ENCODE results near the gene STYK1.

STYK1 gene

DNA sequence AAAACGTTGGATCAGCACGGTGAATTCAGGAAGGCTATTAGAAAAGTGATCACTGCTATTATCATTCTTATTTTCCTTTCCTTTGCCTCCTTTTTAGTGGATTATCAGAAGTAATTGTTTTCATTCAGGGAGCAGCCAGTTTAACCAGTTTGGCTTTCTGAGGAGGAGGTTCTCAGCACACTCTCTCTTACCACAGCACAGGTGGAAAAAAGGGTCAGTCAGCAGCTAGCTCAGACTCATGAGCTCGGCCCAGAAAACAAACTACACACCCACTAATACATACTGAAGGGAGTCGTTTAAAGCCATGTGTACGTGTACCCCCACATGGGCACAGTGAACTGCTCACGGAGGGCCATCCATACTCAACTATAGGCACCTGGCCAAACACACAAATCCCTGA is 37.2 kb downstream of the STYK1 start:
- Histone ChIP-seq H3K27ac (ENCODE audit: low read length) (no peak overlapping the region), H3K36me3 (ENCODE audit: insufficient read depth, low read length) (no peaks in the 10 kb centered on the region), H3K9ac (ENCODE audit: low read depth, low read length) (no peak overlapping the region), H3K4me3 (ENCODE audit: low read depth in 1 of 2, low read length in 2 of 2) (no peak overlapping the region), H4K20me1 (ENCODE audit: insufficient read depth, low read length) (no peaks in the 10 kb centered on the region), H3K4me1 (ENCODE audit: insufficient read depth, low read length) (no peaks in the 10 kb centered on the region), H3K27me3 (ENCODE audit: insufficient read depth, low read length, poor library complexity) (peaks cover 7% of the 10 kb centered on the region), H3K9me3 (ENCODE audit: insufficient read depth, low read length, severe bottlenecking) (no peaks in the 10 kb centered on the region), H2AFZ (ENCODE audit: low read depth, low read length) (no peak overlapping the region), H3K79me2 (ENCODE audit: insufficient read depth, low read length) (no peaks in the 10 kb centered on the region), H3K4me2 (ENCODE audit: insufficient read depth, low read length) (no peak overlapping the region)
- TF ChIP-seq, protein P1, sequence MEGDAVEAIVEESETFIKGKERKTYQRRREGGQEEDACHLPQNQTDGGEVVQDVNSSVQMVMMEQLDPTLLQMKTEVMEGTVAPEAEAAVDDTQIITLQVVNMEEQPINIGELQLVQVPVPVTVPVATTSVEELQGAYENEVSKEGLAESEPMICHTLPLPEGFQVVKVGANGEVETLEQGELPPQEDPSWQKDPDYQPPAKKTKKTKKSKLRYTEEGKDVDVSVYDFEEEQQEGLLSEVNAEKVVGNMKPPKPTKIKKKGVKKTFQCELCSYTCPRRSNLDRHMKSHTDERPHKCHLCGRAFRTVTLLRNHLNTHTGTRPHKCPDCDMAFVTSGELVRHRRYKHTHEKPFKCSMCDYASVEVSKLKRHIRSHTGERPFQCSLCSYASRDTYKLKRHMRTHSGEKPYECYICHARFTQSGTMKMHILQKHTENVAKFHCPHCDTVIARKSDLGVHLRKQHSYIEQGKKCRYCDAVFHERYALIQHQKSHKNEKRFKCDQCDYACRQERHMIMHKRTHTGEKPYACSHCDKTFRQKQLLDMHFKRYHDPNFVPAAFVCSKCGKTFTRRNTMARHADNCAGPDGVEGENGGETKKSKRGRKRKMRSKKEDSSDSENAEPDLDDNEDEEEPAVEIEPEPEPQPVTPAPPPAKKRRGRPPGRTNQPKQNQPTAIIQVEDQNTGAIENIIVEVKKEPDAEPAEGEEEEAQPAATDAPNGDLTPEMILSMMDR (IDR thresholded peaks at IDR 0.05; ENCODE audit: borderline replicate concordance, extremely low read depth, low read length, poor library complexity, severe bottlenecking), result no peak
- no peak for TF ChIP-seq EZH2 (IDR thresholded peaks at IDR 0.05; ENCODE audit: borderline replicate concordance, low read depth, low read length, severe bottlenecking)
- DNase-seq (no peak), ATAC-seq (ENCODE audit: insufficient read depth, low read depth) (no peak)

DNA sequence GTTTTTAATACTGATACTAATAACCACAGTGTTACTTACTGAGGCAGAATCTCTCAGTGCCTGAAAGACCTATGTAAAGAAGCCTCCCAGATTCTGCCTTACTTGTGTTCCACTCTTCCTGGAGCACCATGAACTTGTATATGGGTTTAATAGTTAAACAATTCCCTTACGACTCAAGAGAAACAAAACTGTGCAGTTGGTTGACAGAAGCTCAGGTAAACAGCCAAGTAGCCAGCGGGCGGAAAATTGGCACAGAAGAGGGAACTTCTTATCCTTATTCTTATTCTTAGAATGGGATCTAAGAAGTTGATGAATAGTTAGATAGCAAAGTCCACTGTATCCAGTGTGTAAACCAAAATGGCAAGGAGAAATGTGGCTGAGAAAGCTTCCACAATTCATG is 37.7 kb downstream of the STYK1 start:
- Histone ChIP-seq H3K4me2 (ENCODE audit: insufficient read depth, low read length) (no peak overlapping the region), H3K27ac (ENCODE audit: low read length) (no peak overlapping the region)
- DNase-seq, result no peak

DNA sequence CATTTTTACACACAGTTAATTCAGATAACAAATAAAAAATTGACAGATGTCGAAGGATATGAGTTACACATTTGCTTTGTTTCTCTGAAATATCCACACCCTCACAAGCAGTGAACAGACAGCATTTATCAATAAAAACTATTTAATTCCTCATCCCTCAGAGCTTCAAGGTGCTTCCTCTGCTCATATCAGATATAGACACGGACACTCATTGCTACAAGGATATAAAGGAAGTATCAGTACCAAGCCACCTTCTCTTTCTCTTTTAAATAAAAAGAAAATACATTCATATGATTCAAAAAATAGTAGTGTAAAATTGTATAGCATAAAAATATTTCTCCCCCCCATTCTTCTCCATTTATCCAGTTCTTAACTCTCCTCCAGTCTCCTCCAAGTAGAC is 38.5 kb downstream of the STYK1 start:
- peaks cover 7% of the 10 kb centered on the region for H3K27me3 ChIP-seq (ENCODE audit: insufficient read depth, low read length, poor library complexity)
- H2AFZ ChIP-seq (ENCODE audit: low read depth, low read length), result no peak overlapping the region
- H3K9ac ChIP-seq (ENCODE audit: low read depth, low read length), result no peak overlapping the region
- no peak for TF ChIP-seq EZH2 (IDR thresholded peaks at IDR 0.05; ENCODE audit: borderline replicate concordance, low read depth, low read length, severe bottlenecking)
- TF ChIP-seq, protein P1 (IDR thresholded peaks at IDR 0.05; ENCODE audit: borderline replicate concordance, extremely low read depth, low read length, poor library complexity, severe bottlenecking), result no peak
- no peak overlapping the region for H3K4me2 ChIP-seq (ENCODE audit: insufficient read depth, low read length)
- H3K4me3 ChIP-seq (ENCODE audit: low read depth in 1 of 2, low read length in 2 of 2), result no peak overlapping the region
- no peak overlapping the region for H3K27ac ChIP-seq (ENCODE audit: low read length)
- DNase-seq, result no peak
- no peaks in the 10 kb centered on the region for H4K20me1 ChIP-seq (ENCODE audit: insufficient read depth, low read length)
- no peaks in the 10 kb centered on the region for H3K79me2 ChIP-seq (ENCODE audit: insufficient read depth, low read length)
- no peaks in the 10 kb centered on the region for H3K9me3 ChIP-seq (ENCODE audit: insufficient read depth, low read length, severe bottlenecking)
- ATAC-seq (ENCODE audit: insufficient read depth, low read depth), result no peak
- H3K4me1 ChIP-seq (ENCODE audit: insufficient read depth, low read length), result no peaks in the 10 kb centered on the region
- H3K36me3 ChIP-seq (ENCODE audit: insufficient read depth, low read length), result no peaks in the 10 kb centered on the region

More for the DNA sequence above, 37.7 kb downstream of the STYK1 start:
- H3K9me3 ChIP-seq (ENCODE audit: insufficient read depth, low read length, severe bottlenecking), result no peaks in the 10 kb centered on the region
- no peak for ATAC-seq (ENCODE audit: insufficient read depth, low read depth)
- no peaks in the 10 kb centered on the region for H3K79me2 ChIP-seq (ENCODE audit: insufficient read depth, low read length)
- no peaks in the 10 kb centered on the region for H3K4me1 ChIP-seq (ENCODE audit: insufficient read depth, low read length)
- no peaks in the 10 kb centered on the region for H4K20me1 ChIP-seq (ENCODE audit: insufficient read depth, low read length)
- peaks cover 7% of the 10 kb centered on the region for H3K27me3 ChIP-seq (ENCODE audit: insufficient read depth, low read length, poor library complexity)
- H3K9ac ChIP-seq (ENCODE audit: low read depth, low read length), result no peak overlapping the region
- no peak overlapping the region for H2AFZ ChIP-seq (ENCODE audit: low read depth, low read length)
- no peak overlapping the region for H3K4me3 ChIP-seq (ENCODE audit: low read depth in 1 of 2, low read length in 2 of 2)
- TF ChIP-seq EZH2 (IDR thresholded peaks at IDR 0.05; ENCODE audit: borderline replicate concordance, low read depth, low read length, severe bottlenecking), result no peak
- H3K36me3 ChIP-seq (ENCODE audit: insufficient read depth, low read length), result no peaks in the 10 kb centered on the region

DNA sequence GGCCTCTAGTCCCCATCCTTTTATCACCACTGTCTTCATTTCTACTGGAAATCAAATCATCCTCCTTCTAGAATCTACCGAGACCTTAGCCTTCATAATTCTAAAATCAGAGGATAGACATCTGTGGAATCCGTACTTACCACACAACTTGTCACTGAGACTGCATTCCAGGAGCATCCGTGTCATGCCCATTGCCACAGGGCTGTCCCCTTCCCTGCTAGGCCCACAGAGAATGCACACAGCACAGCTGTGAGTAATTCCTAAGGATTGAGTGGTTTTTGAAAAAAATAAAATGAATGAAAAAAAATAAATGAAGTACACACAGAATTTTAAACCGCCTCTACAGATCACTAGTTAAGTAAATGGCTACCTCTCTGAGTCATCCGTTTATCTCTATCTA is 39.4 kb downstream of the STYK1 start:
- Histone ChIP-seq H3K4me1 (ENCODE audit: insufficient read depth, low read length) (no peaks in the 10 kb centered on the region), H3K4me3 (ENCODE audit: low read depth in 1 of 2, low read length in 2 of 2) (no peak overlapping the region), H3K36me3 (ENCODE audit: insufficient read depth, low read length) (no peaks in the 10 kb centered on the region), H3K9ac (ENCODE audit: low read depth, low read length) (no peak overlapping the region), H2AFZ (ENCODE audit: low read depth, low read length) (no peak overlapping the region), H3K27me3 (ENCODE audit: insufficient read depth, low read length, poor library complexity) (peaks cover 7% of the 10 kb centered on the region), H3K27ac (ENCODE audit: low read length) (no peak overlapping the region), H4K20me1 (ENCODE audit: insufficient read depth, low read length) (no peaks in the 10 kb centered on the region), H3K9me3 (ENCODE audit: insufficient read depth, low read length, severe bottlenecking) (no peaks in the 10 kb centered on the region), H3K4me2 (ENCODE audit: insufficient read depth, low read length) (no peak overlapping the region), H3K79me2 (ENCODE audit: insufficient read depth, low read length) (no peaks in the 10 kb centered on the region)
- ATAC-seq (ENCODE audit: insufficient read depth, low read depth) (no peak), DNase-seq (no peak)
- TF ChIP-seq, protein P1 (IDR thresholded peaks at IDR 0.05; ENCODE audit: borderline replicate concordance, extremely low read depth, low read length, poor library complexity, severe bottlenecking), result no peak
- TF ChIP-seq EZH2 (IDR thresholded peaks at IDR 0.05; ENCODE audit: borderline replicate concordance, low read depth, low read length, severe bottlenecking), result no peak
